ENCODE measurements around the gene TUBA4B. TPM values are rescaled to one million over a fixed set of nuclear protein-coding genes. Genes with fewer than 3 reads are reported as not detected.

The TUBA4B gene
- total RNA-seq, 3 donors from 2014 or later (not counting 1 experiment from before 2014, with no cell fraction given), result not detected

DNA sequence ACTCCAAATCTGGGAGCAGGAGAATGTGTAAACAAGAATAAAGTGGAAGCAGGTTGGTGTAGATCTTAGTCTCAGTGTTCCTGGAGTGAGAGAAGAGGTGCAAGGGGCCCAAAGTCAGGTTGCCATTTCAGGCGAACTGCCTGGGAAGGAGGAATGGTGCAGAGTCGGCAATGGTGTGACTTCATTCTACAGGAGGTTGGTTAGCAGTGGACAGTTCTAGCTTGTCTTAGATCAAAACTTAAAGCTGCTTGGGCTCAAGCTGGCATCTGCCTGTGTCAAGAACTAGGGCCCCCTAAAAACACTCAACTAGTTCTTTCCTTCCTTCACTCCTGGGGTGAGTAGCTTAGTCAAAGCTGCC is 4.2 kb upstream of the TUBA4B start:
- Mint-ChIP-seq H3K4me3 (peak overlapping the region; percentile 61), H3K36me3 (no peaks in the 10 kb centered on the region), H3K9me3 (no peaks in the 10 kb centered on the region), H3K27me3 (ENCODE audit: low read depth in 2 of 2) (no peaks in the 10 kb centered on the region), H3K27ac (peak overlapping the region; percentile 86 to 98), H3K4me1 (peaks cover 54 to 84% of the 10 kb centered on the region in 2 donors)
- no peaks in the 10 kb centered on the region for H3K27me3 ChIP-seq (ENCODE audit: control insufficient read depth, insufficient read depth, low read length)
- H3K4me3 ChIP-seq (ENCODE audit: low read length), result peak overlapping the region; percentile 14
- 83% methylated on average over 2 of the region's 2 CpGs for WGBS (ENCODE audit: insufficient coverage)
- ATAC-seq, result no peak
- intact Hi-C loops (cut with micrococcal nuclease), result no loop called here
- H3K9me3 ChIP-seq (ENCODE audit: control insufficient read depth, insufficient read depth, low read length), result no peaks in the 10 kb centered on the region
- DNase-seq, result no peak
- peaks cover 40% of the 10 kb centered on the region for H3K36me3 ChIP-seq (ENCODE audit: control insufficient read depth, insufficient read depth, low read length)
- no peak for TF ChIP-seq CTCF (IDR thresholded peaks at IDR 0.05)
- H3K4me1 ChIP-seq (ENCODE audit: control insufficient read depth, insufficient read depth, low read length), result peaks cover 78% of the 10 kb centered on the region
- H3K27ac ChIP-seq (ENCODE audit: low read length), result peak overlapping the region; percentile 97

- H3K36me3 ChIP-seq (ENCODE audit: control insufficient read depth, insufficient read depth, low read length), result peaks cover 40% of the 10 kb centered on the region
- peaks cover 78% of the 10 kb centered on the region for H3K4me1 ChIP-seq (ENCODE audit: control insufficient read depth, insufficient read depth, low read length)
- no peaks in the 10 kb centered on the region for H3K27me3 ChIP-seq (ENCODE audit: control insufficient read depth, insufficient read depth, low read length)
- intact Hi-C loops (cut with micrococcal nuclease), result no loop called here
- H3K4me3 ChIP-seq (ENCODE audit: low read length), result peak overlapping the region; percentile 14
- no peak for TF ChIP-seq CTCF (IDR thresholded peaks at IDR 0.05)
- Mint-ChIP-seq H3K27me3 (ENCODE audit: low read depth in 2 of 2) (no peaks in the 10 kb centered on the region), H3K9me3 (no peaks in the 10 kb centered on the region), H3K4me3 (peak overlapping the region; percentile 61), H3K36me3 (no peaks in the 10 kb centered on the region), H3K27ac (peak overlapping the region; percentile 86 to 98), H3K4me1 (peaks cover 54 to 84% of the 10 kb centered on the region in 2 donors)
- no peaks in the 10 kb centered on the region for H3K9me3 ChIP-seq (ENCODE audit: control insufficient read depth, insufficient read depth, low read length)
- DNase-seq (peak in 1 of 2 donors; percentile 73), ATAC-seq (no peak)
- peak overlapping the region; percentile 97 for H3K27ac ChIP-seq (ENCODE audit: low read length)
- WGBS (ENCODE audit: insufficient coverage), result 11% methylated on average over 7 of the region's 7 CpGs
Observed at GRCh38 chr2:219249203-219249980, 3.7 kb upstream of the TUBA4B start.

DNA sequence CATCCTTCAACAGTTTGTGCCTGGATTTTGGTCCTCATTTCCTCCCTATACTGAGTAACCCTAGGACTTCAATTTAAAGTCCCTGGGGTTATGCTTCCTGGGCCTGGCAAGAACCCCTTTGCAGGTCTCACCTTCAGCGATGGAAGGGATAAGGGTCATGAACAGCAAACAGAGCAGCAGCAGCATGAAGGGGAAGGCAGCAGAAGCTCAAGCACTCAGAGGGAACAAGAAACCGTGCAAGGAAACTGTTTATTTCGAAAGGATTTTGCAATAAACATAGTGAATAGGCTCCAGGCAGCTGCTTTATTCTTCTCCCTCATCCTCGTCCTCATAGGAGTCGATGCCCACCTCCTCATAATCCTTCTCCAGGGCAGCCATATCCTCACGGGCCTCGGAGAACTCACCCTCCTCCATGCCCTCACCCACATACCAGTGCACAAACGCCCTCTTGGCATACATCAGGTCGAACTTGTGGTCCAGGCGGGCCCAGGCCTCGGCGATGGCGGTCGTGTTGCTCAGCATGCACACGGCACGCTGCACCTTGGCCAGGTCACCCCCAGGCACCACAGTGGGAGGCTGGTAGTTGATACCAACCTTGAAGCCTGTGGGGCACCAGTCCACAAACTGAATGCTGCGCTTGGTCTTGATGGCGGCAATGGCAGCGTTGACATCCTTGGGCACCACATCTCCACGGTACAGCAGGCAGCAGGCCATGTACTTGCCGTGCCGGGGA is 2.8 kb upstream of the TUBA4B start:
- Histone ChIP-seq H3K27ac (ENCODE audit: low read length) (peak overlapping the region; percentile 97), H3K4me3 (ENCODE audit: low read length) (no peak overlapping the region), H3K9me3 (ENCODE audit: control insufficient read depth, insufficient read depth, low read length) (no peaks in the 10 kb centered on the region), H3K36me3 (ENCODE audit: control insufficient read depth, insufficient read depth, low read length) (peaks cover 40% of the 10 kb centered on the region), H3K4me1 (ENCODE audit: control insufficient read depth, insufficient read depth, low read length) (peaks cover 82% of the 10 kb centered on the region), H3K27me3 (ENCODE audit: control insufficient read depth, insufficient read depth, low read length) (no peaks in the 10 kb centered on the region)
- TF ChIP-seq CTCF (IDR thresholded peaks at IDR 0.05), result no peak
- no peaks in the 10 kb centered on the region for H3K36me3 Mint-ChIP-seq
- intact Hi-C loops (cut with micrococcal nuclease), result no loop called here
- H3K4me1 Mint-ChIP-seq, result peaks cover 60 to 85% of the 10 kb centered on the region in 2 donors
- peak overlapping the region; percentile 86 to 98 for H3K27ac Mint-ChIP-seq
- no peak for ATAC-seq
- peak in 1 of 2 donors; percentile 43 for DNase-seq
- WGBS (ENCODE audit: insufficient coverage), result 84% methylated on average over 22 of the region's 22 CpGs
- no peaks in the 10 kb centered on the region for H3K9me3 Mint-ChIP-seq
- peaks cover 0 to 3% of the 10 kb centered on the region in 2 donors for H3K27me3 Mint-ChIP-seq (ENCODE audit: low read depth in 2 of 2)
- peak overlapping the region; percentile 61 for H3K4me3 Mint-ChIP-seq
